ENCODE data around the gene MMP14. TPM values are rescaled to one million over a fixed set of nuclear protein-coding genes. Genes with fewer than 3 reads are reported as not detected.

MMP14 gene
- total and polyA plus RNA-seq, 2 experiments from 2014 or later: 7.0 to 56.4 TPM

DNA sequence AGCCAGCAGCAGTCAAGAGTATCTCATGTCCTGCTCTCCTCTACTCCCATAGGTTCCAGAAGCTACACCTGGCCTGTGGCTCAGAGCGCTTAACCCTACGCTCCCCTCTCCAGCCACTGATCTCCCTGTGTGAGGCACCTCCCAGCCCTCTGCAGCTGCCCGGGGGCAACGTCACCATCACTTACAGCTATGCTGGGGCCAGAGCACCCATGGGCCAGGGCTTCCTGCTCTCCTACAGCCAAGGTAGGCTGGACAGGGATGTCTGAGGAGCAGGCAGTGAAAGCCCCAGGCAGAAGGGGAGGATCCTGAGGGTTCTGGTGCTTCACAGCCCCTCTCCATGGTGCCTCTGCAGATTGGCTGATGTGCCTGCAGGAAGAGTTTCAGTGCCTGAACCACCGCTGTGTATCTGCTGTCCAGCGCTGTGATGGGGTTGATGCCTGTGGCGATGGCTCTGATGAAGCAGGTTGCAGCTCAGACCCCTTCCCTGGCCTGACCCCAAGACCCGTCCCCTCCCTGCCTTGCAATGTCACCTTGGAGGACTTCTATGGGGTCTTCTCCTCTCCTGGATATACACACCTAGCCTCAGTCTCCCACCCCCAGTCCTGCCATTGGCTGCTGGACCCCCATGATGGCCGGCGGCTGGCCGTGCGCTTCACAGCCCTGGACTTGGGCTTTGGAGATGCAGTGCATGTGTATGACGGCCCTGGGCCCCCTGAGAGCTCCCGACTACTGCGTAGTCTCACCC, 38.8 kb downstream of the MMP14 start:
- TF ChIP-seq, protein P1, sequence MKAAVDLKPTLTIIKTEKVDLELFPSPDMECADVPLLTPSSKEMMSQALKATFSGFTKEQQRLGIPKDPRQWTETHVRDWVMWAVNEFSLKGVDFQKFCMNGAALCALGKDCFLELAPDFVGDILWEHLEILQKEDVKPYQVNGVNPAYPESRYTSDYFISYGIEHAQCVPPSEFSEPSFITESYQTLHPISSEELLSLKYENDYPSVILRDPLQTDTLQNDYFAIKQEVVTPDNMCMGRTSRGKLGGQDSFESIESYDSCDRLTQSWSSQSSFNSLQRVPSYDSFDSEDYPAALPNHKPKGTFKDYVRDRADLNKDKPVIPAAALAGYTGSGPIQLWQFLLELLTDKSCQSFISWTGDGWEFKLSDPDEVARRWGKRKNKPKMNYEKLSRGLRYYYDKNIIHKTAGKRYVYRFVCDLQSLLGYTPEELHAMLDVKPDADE (IDR thresholded peaks at IDR 0.05): no peak
- TF ChIP-seq CTCF (conservative IDR thresholded peaks at IDR 0.05; ENCODE audit: low read depth in 2 of 2): no peak
- TF ChIP-seq JUNB (IDR thresholded peaks at IDR 0.05; ENCODE audit: unreplicated experiment): no peak
- TF ChIP-seq POLR2AphosphoS5 (IDR thresholded peaks at IDR 0.05; ENCODE audit: low read depth): no peak
- TF ChIP-seq STAT1 (IDR thresholded peaks at IDR 0.05; ENCODE audit: unreplicated experiment): no peak
- no peak for TF ChIP-seq NANOG (IDR thresholded peaks at IDR 0.05; ENCODE audit: borderline replicate concordance)
- no peak for TF ChIP-seq ZNF114 (CRISPR knock-in tag; IDR thresholded peaks at IDR 0.05)
- TF ChIP-seq, protein P2, sequence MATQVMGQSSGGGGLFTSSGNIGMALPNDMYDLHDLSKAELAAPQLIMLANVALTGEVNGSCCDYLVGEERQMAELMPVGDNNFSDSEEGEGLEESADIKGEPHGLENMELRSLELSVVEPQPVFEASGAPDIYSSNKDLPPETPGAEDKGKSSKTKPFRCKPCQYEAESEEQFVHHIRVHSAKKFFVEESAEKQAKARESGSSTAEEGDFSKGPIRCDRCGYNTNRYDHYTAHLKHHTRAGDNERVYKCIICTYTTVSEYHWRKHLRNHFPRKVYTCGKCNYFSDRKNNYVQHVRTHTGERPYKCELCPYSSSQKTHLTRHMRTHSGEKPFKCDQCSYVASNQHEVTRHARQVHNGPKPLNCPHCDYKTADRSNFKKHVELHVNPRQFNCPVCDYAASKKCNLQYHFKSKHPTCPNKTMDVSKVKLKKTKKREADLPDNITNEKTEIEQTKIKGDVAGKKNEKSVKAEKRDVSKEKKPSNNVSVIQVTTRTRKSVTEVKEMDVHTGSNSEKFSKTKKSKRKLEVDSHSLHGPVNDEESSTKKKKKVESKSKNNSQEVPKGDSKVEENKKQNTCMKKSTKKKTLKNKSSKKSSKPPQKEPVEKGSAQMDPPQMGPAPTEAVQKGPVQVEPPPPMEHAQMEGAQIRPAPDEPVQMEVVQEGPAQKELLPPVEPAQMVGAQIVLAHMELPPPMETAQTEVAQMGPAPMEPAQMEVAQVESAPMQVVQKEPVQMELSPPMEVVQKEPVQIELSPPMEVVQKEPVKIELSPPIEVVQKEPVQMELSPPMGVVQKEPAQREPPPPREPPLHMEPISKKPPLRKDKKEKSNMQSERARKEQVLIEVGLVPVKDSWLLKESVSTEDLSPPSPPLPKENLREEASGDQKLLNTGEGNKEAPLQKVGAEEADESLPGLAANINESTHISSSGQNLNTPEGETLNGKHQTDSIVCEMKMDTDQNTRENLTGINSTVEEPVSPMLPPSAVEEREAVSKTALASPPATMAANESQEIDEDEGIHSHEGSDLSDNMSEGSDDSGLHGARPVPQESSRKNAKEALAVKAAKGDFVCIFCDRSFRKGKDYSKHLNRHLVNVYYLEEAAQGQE (IDR thresholded peaks at IDR 0.05; ENCODE audit: unreplicated experiment): no peak
- TF ChIP-seq ZNF331 (CRISPR knock-in tag; IDR thresholded peaks at IDR 0.05; ENCODE audit: low read depth): no peak
- TF ChIP-seq, protein P3, sequence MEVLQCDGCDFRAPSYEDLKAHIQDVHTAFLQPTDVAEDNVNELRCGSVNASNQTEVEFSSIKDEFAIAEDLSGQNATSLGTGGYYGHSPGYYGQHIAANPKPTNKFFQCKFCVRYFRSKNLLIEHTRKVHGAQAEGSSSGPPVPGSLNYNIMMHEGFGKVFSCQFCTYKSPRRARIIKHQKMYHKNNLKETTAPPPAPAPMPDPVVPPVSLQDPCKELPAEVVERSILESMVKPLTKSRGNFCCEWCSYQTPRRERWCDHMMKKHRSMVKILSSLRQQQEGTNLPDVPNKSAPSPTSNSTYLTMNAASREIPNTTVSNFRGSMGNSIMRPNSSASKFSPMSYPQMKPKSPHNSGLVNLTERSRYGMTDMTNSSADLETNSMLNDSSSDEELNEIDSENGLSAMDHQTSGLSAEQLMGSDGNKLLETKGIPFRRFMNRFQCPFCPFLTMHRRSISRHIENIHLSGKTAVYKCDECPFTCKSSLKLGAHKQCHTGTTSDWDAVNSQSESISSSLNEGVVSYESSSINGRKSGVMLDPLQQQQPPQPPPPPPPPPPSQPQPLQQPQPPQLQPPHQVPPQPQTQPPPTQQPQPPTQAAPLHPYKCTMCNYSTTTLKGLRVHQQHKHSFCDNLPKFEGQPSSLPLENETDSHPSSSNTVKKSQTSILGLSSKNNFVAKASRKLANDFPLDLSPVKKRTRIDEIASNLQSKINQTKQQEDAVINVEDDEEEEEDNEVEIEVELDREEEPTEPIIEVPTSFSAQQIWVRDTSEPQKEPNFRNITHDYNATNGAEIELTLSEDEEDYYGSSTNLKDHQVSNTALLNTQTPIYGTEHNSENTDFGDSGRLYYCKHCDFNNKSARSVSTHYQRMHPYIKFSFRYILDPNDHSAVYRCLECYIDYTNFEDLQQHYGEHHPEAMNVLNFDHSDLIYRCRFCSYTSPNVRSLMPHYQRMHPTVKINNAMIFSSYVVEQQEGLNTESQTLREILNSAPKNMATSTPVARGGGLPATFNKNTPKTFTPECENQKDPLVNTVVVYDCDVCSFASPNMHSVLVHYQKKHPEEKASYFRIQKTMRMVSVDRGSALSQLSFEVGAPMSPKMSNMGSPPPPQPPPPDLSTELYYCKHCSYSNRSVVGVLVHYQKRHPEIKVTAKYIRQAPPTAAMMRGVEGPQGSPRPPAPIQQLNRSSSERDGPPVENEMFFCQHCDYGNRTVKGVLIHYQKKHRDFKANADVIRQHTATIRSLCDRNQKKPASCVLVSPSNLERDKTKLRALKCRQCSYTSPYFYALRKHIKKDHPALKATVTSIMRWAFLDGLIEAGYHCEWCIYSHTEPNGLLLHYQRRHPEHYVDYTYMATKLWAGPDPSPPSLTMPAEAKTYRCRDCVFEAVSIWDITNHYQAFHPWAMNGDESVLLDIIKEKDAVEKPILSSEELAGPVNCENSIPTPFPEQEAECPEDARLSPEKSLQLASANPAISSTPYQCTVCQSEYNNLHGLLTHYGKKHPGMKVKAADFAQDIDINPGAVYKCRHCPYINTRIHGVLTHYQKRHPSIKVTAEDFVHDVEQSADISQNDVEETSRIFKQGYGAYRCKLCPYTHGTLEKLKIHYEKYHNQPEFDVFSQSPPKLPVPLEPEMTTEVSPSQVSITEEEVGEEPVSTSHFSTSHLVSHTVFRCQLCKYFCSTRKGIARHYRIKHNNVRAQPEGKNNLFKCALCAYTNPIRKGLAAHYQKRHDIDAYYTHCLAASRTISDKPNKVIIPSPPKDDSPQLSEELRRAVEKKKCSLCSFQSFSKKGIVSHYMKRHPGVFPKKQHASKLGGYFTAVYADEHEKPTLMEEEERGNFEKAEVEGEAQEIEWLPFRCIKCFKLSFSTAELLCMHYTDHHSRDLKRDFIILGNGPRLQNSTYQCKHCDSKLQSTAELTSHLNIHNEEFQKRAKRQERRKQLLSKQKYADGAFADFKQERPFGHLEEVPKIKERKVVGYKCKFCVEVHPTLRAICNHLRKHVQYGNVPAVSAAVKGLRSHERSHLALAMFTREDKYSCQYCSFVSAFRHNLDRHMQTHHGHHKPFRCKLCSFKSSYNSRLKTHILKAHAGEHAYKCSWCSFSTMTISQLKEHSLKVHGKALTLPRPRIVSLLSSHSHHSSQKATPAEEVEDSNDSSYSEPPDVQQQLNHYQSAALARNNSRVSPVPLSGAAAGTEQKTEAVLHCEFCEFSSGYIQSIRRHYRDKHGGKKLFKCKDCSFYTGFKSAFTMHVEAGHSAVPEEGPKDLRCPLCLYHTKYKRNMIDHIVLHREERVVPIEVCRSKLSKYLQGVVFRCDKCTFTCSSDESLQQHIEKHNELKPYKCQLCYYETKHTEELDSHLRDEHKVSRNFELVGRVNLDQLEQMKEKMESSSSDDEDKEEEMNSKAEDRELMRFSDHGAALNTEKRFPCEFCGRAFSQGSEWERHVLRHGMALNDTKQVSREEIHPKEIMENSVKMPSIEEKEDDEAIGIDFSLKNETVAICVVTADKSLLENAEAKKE (CRISPR knock-in tag; IDR thresholded peaks at IDR 0.05): no peak
- TF ChIP-seq CREB1 (CRISPR knock-in tag; IDR thresholded peaks at IDR 0.05; ENCODE audit: low read depth): no peak
- no peak for TF ChIP-seq EZH2 (IDR thresholded peaks at IDR 0.05; ENCODE audit: low read depth, unreplicated experiment)
- TF ChIP-seq EZH2phosphoT487 (IDR thresholded peaks at IDR 0.05; ENCODE audit: unreplicated experiment): no peak
- H3K4me3 ChIP-seq: no peak overlapping the region
- H3K36me3 Mint-ChIP-seq (ENCODE audit: low read depth): peaks cover 23% of the 10 kb centered on the region
- peaks cover 20% of the 10 kb centered on the region for H3K27me3 Mint-ChIP-seq (ENCODE audit: insufficient read depth, low read depth, poor library complexity)
- no peaks in the 10 kb centered on the region for H3K79me2 ChIP-seq (replicated peaks; ENCODE audit: insufficient read depth)
- no peaks in the 10 kb centered on the region for H3K27me3 ChIP-seq (ENCODE audit: insufficient read depth)
- H3K9me2 ChIP-seq (ENCODE audit: insufficient read depth): no peaks in the 10 kb centered on the region
- H3K4me1 ChIP-seq (ENCODE audit: insufficient read depth): peaks cover 13% of the 10 kb centered on the region
- no peak overlapping the region for H3K4me3 Mint-ChIP-seq
- H3K36me3 ChIP-seq (ENCODE audit: insufficient read depth): no peaks in the 10 kb centered on the region
- peaks cover 7% of the 10 kb centered on the region; the same call in 1 of the 2 replicates for H3F3A ChIP-seq (replicated peaks; ENCODE audit: low read depth)
- H3K27ac Mint-ChIP-seq: no peak overlapping the region
- no peaks in the 10 kb centered on the region for H4K20me1 ChIP-seq (replicated peaks; ENCODE audit: insufficient read depth)
- H3K4me2 ChIP-seq: no peak overlapping the region
- no peaks in the 10 kb centered on the region for H3K9me3 Mint-ChIP-seq
- peaks cover 13% of the 10 kb centered on the region for H3K4me1 Mint-ChIP-seq
- DNase-seq (ENCODE audit: low spot score) (no peak), ATAC-seq (no peak)
- H3K27ac ChIP-seq (ENCODE audit: low read depth): no peak overlapping the region
- H2AFZ ChIP-seq: no peak overlapping the region

All from GM23338 (cell line).